ENCODE results near the gene HMX3.

DNA sequence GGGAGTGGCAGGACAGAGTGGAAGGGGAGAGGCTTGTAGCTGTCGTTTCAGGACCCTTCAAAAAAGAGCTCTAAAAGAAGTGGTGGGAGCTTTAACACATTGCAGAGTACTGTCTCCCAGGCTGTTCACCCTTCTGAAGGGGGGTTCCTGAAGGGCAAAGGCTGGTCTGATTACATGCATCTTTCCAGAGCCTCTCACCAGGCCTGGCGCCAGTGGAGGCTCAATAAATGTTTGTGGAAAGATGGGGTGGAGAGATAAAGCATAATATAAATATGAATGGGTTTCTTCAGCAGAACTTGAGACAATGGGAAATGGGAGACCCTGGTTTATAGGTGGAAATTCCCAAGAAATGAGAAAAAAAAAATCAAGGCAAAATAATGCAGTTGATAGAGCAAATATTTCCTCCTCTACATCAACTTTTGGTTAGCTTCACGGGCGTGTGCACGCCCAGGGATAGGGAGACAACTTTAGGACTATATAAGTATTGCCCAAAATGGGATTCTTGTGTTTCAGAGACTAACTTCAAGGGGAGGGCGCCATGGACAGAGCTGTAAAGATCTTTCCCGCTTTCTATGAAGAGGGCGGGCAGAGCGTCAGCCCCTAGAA, 17.8 kb downstream of the HMX3 start:
- TF ChIP-seq, protein P1, sequence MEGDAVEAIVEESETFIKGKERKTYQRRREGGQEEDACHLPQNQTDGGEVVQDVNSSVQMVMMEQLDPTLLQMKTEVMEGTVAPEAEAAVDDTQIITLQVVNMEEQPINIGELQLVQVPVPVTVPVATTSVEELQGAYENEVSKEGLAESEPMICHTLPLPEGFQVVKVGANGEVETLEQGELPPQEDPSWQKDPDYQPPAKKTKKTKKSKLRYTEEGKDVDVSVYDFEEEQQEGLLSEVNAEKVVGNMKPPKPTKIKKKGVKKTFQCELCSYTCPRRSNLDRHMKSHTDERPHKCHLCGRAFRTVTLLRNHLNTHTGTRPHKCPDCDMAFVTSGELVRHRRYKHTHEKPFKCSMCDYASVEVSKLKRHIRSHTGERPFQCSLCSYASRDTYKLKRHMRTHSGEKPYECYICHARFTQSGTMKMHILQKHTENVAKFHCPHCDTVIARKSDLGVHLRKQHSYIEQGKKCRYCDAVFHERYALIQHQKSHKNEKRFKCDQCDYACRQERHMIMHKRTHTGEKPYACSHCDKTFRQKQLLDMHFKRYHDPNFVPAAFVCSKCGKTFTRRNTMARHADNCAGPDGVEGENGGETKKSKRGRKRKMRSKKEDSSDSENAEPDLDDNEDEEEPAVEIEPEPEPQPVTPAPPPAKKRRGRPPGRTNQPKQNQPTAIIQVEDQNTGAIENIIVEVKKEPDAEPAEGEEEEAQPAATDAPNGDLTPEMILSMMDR (IDR thresholded peaks at IDR 0.05) = no peak
- TF ChIP-seq EP300 (IDR thresholded peaks at IDR 0.05) = no peak

Measured in ovary (tissue), 3 donors.